GM03348 (cell line): ENCODE data around the gene HMGB2.
A peak's percentile ranks its signal among the peaks of the same experiment; 100 is the strongest.

Experiments
- DNase-seq: peaks from one replicate; pipeline ENCODE4 v3.0.0; 2012; ENCODE audit warnings: low spot score

The HMGB2 gene

GRCh38 chr4:173334891-173335752 lies 964 bp upstream of the HMGB2 start:
- peak; percentile 88 for DNase-seq

GRCh38 chr4:173333658-173334084 lies 487 bp downstream of the HMGB2 start:
- peak; percentile 60 for DNase-seq

- no peak for DNase-seq
Observed at GRCh38 chr4:173332963-173333657, 1.0 kb downstream of the HMGB2 start.

GRCh38 chr4:173332021-173332487 lies 2.1 kb downstream of the HMGB2 start:
- peak; percentile 10 for DNase-seq

GRCh38 chr4:173330590-173330989 lies 3.6 kb downstream of the HMGB2 start:
- DNase-seq: no peak

GRCh38 chr4:173328236-173328901 lies 5.8 kb downstream of the HMGB2 start:
- no peak for DNase-seq

GRCh38 chr4:173325007-173325736 lies 9.0 kb downstream of the HMGB2 start:
- no peak for DNase-seq

GRCh38 chr4:173319696-173320095 lies 14.5 kb downstream of the HMGB2 start:
- no peak for DNase-seq

GRCh38 chr4:173318648-173319211 lies 15.4 kb downstream of the HMGB2 start:
- DNase-seq: peak; percentile 23

- DNase-seq: no peak
Observed at GRCh38 chr4:173318240-173318639, 15.9 kb downstream of the HMGB2 start.

- no peak for DNase-seq
Observed at GRCh38 chr4:173317004-173317403, 17.2 kb downstream of the HMGB2 start.

GRCh38 chr4:173316060-173316459 lies 18.1 kb downstream of the HMGB2 start:
- DNase-seq: no peak

GRCh38 chr4:173314715-173315114 lies 19.4 kb downstream of the HMGB2 start:
- DNase-seq: no peak

- no peak for DNase-seq
Observed at GRCh38 chr4:173311368-173311767, 22.8 kb downstream of the HMGB2 start.

- no peak for DNase-seq
Observed at GRCh38 chr4:173307778-173308177, 26.4 kb downstream of the HMGB2 start.

GRCh38 chr4:173301518-173302201 lies 32.5 kb downstream of the HMGB2 start:
- peak; percentile 40 for DNase-seq

GRCh38 chr4:173294444-173294843 lies 39.7 kb downstream of the HMGB2 start:
- DNase-seq: no peak

GRCh38 chr4:173293663-173294062 lies 40.5 kb downstream of the HMGB2 start:
- no peak for DNase-seq

- DNase-seq: no peak
Observed at GRCh38 chr4:173291899-173292298, 42.3 kb downstream of the HMGB2 start.

- DNase-seq: no peak
Observed at GRCh38 chr4:173289353-173289727, 44.8 kb downstream of the HMGB2 start.
